ENCODE data around the gene SASS6. TPM values are rescaled to one million over a fixed set of nuclear protein-coding genes. Genes with fewer than 3 reads are reported as not detected.
A peak's percentile ranks its signal among the peaks of the same experiment; 100 is the strongest.

The SASS6 gene, protein sequence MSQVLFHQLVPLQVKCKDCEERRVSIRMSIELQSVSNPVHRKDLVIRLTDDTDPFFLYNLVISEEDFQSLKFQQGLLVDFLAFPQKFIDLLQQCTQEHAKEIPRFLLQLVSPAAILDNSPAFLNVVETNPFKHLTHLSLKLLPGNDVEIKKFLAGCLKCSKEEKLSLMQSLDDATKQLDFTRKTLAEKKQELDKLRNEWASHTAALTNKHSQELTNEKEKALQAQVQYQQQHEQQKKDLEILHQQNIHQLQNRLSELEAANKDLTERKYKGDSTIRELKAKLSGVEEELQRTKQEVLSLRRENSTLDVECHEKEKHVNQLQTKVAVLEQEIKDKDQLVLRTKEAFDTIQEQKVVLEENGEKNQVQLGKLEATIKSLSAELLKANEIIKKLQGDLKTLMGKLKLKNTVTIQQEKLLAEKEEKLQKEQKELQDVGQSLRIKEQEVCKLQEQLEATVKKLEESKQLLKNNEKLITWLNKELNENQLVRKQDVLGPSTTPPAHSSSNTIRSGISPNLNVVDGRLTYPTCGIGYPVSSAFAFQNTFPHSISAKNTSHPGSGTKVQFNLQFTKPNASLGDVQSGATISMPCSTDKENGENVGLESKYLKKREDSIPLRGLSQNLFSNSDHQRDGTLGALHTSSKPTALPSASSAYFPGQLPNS
- polyA plus RNA-seq = 1.0 to 2.5 TPM (median 1.3 TPM) in 3 replicates
- 3.2 TPM for polyA plus RNA-seq (2011; ENCODE audit: low read depth)
- polyA plus RNA-seq (2011; cell fraction: cytosol; rRNA removed) = 0.77 and 1.3 TPM in 2 replicates
- 1.3 and 2.2 TPM in 2 replicates for polyA plus RNA-seq (2011; cell fraction: nucleus; rRNA removed)
- polyA plus RNA-seq (2012; ENCODE audit: low replicate concordance) = 1.0 and 2.6 TPM in 2 replicates
- polyA minus RNA-seq = 0.46 to 1.4 TPM (median 0.98 TPM) in 3 replicates
- polyA minus RNA-seq (2011; cell fraction: cytosol; rRNA and poly(A)+ RNA removed) = 0.58 TPM
- 0.53 and 1.4 TPM in 2 replicates for polyA minus RNA-seq (2011; cell fraction: nucleus; rRNA and poly(A)+ RNA removed)

DNA sequence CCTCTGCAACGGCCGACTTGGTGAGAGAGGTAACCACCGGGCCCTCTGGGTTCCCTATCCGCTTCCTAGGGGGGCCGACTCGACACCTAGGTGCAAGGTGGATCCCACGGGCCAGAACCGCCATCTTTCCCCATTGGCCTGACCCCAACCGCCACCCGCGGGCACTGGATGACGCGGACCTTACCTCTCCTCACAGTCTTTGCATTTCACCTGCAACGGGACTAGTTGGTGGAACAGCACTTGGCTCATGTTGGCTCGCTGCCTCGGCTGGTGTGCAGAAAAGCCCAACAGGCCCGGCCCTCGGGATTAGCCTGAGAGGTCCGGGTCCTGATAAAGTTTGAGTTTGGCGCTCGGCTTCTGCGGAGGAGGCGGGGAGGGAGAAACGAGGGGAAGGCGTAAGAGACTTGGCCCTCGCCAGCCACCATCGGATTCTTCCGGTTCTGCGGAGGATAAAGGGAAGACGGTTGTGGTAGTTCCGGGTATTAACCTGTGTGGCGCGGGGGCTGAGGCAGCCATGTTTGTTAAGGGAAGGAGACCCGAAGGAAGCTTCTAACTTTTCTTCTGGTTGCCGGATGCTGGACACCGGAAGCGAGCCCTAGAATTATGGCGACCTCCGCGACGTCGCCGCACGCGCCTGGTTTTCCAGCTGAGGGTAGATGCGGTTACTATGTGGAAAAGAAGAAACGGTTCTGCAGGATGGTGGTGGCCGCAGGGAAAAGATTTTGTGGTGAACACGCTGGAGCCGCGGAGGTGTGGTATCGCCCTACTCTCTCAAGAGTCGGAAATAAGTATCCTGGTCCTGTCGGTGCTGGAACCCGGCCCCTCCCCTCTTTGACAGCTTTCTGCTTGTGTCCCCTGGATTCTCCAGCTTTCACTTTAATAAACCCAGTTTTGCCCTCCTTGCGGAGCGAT lies at the start of gene SASS6, which contains the start of gene TRMT13:
TSS of gene SASS6 (minus strand) at position 365 of the 912 bp plus-strand sequence. CDS start at position 249, 116 bp downstream.
TSS of gene TRMT13 (plus strand) at position 598 of the 912 bp plus-strand sequence. CDS start at position 604, 6 bp downstream.
- FAIRE-seq (peak; percentile 90), DNase-seq (ENCODE audit: low read depth, low spot score) (peak; percentile 63)
- Histone ChIP-seq H3K4me3 (ENCODE audit: control insufficient read depth in 2 of 3, extremely low read depth in 1 of 3, insufficient read depth in 2 of 3, low read depth in 1 of 3, low read length in 3 of 3) (peak within 1 kb of the TSS; percentile 75 to 99 (median 96)), H3K4me1 (ENCODE audit: control insufficient read depth, extremely low read depth, insufficient read depth, low read length) (peaks cover 15% of the 10 kb centered on the region), H2AFZ (ENCODE audit: control insufficient read depth, low read length) (peak within 1 kb of the TSS; percentile 100), H3K4me2 (ENCODE audit: control insufficient read depth, extremely low read depth, insufficient read depth, low read depth, low read length) (peak within 1 kb of the TSS; percentile 73), H3K36me3 (ENCODE audit: control insufficient read depth in 2 of 2, extremely low read depth in 1 of 2, insufficient read depth in 2 of 2, low read length in 2 of 2) (no peaks in the 10 kb centered on the region), H3K9ac (ENCODE audit: control insufficient read depth, extremely low read depth, insufficient read depth, low read length) (peak within 1 kb of the TSS; percentile 88), H3K27me3 (ENCODE audit: control insufficient read depth, extremely low read depth, insufficient read depth, low read length) (no peaks in the 10 kb centered on the region), H3K9me1 (ENCODE audit: control insufficient read depth, extremely low read depth, insufficient read depth, low read length) (no peaks in the 10 kb centered on the region), H4K20me1 (ENCODE audit: control insufficient read depth, extremely low read depth, insufficient read depth, low read length) (no peaks in the 10 kb centered on the region), H3K9me3 (ENCODE audit: control insufficient read depth, low read depth, low read length) (no peaks in the 10 kb centered on the region), H3K79me2 (ENCODE audit: control insufficient read depth, insufficient read depth, low read length) (peaks cover 65% of the 10 kb centered on the region), H3K27ac (ENCODE audit: control insufficient read depth, insufficient read depth, low read length) (peak within 1 kb of the TSS; percentile 79)
- TF ChIP-seq EZH2 (IDR thresholded peaks at IDR 0.05; ENCODE audit: low read length) = no peak
- TF ChIP-seq CTCF (optimal IDR thresholded peaks at IDR 0.05 in 1 of 3, IDR thresholded peaks at IDR 0.05 in 1 of 3, conservative IDR thresholded peaks at IDR 0.05 in 1 of 3; ENCODE audit: extremely low read depth in 1 of 3, insufficient read depth in 2 of 3, low read length in 3 of 3) = no peak
- dilution Hi-C loops (cut with MboI; ENCODE audit: extremely low pct_ligation_motif_present, low sequenced_read_pairs) = no loop called here

- H4K20me1 ChIP-seq (ENCODE audit: control insufficient read depth, extremely low read depth, insufficient read depth, low read length) = no peaks in the 10 kb centered on the region
- no peak within 1 kb of the TSS for H2AFZ ChIP-seq (ENCODE audit: control insufficient read depth, low read length)
- no peaks in the 10 kb centered on the region for H3K4me1 ChIP-seq (ENCODE audit: control insufficient read depth, extremely low read depth, insufficient read depth, low read length)
- no peaks in the 10 kb centered on the region for H3K79me2 ChIP-seq (ENCODE audit: control insufficient read depth, insufficient read depth, low read length)
- no peak for TF ChIP-seq CTCF (optimal IDR thresholded peaks at IDR 0.05 in 1 of 3, IDR thresholded peaks at IDR 0.05 in 1 of 3, conservative IDR thresholded peaks at IDR 0.05 in 1 of 3; ENCODE audit: extremely low read depth in 1 of 3, insufficient read depth in 2 of 3, low read length in 3 of 3)
- no peak for TF ChIP-seq EZH2 (IDR thresholded peaks at IDR 0.05; ENCODE audit: low read length)
- FAIRE-seq (no peak), DNase-seq (ENCODE audit: low read depth, low spot score) (no peak)
- no peaks in the 10 kb centered on the region for H3K27me3 ChIP-seq (ENCODE audit: control insufficient read depth, extremely low read depth, insufficient read depth, low read length)
- dilution Hi-C loops (cut with MboI; ENCODE audit: extremely low pct_ligation_motif_present, low sequenced_read_pairs) = no loop called here
- H3K4me3 ChIP-seq (ENCODE audit: control insufficient read depth in 2 of 3, extremely low read depth in 1 of 3, insufficient read depth in 2 of 3, low read depth in 1 of 3, low read length in 3 of 3) = no peak within 1 kb of the TSS
- no peaks in the 10 kb centered on the region for H3K36me3 ChIP-seq (ENCODE audit: control insufficient read depth in 2 of 2, extremely low read depth in 1 of 2, insufficient read depth in 2 of 2, low read length in 2 of 2)
- H3K27ac ChIP-seq (ENCODE audit: control insufficient read depth, insufficient read depth, low read length) = no peak within 1 kb of the TSS
- no peaks in the 10 kb centered on the region for H3K9me3 ChIP-seq (ENCODE audit: control insufficient read depth, low read depth, low read length)
- H3K9me1 ChIP-seq (ENCODE audit: control insufficient read depth, extremely low read depth, insufficient read depth, low read length) = no peaks in the 10 kb centered on the region
- H3K4me2 ChIP-seq (ENCODE audit: control insufficient read depth, extremely low read depth, insufficient read depth, low read depth, low read length) = no peak within 1 kb of the TSS
- no peak within 1 kb of the TSS for H3K9ac ChIP-seq (ENCODE audit: control insufficient read depth, extremely low read depth, insufficient read depth, low read length)
Observed at GRCh38 chr1:100178091-100178490, 45.4 kb upstream of the SASS6 start, which contains the start of gene LRRC39. Gene LRRC39, minus strand, starts transcription at chr1:100178256. Its CDS starts 9,740 bp downstream, at chr1:100168516.

Measured in keratinocyte (primary cell).